Measurements from ENCODE around the gene STXBP3. TPM values are rescaled to one million over a fixed set of nuclear protein-coding genes. Genes with fewer than 3 reads are reported as not detected.
"Not testable (repeated sequence)": the region's sequence is repeated elsewhere in the genome, so short reads cannot be mapped to it uniquely, and the experiment has no call there.

Gene STXBP3
- total RNA-seq, 1 experiment from 2014 or later, result 30.9 TPM

- no peak for DNase-seq (ENCODE audit: low spot score)
These were observed 17.0 kb upstream of the STXBP3 start for GRCh38 chr1:108729481-108729880.

- no peak for DNase-seq (ENCODE audit: low spot score)
These were observed 14.1 kb upstream of the STXBP3 start for GRCh38 chr1:108732398-108732797.

- no peak for DNase-seq (ENCODE audit: low spot score)
These were observed 12.2 kb upstream of the STXBP3 start for GRCh38 chr1:108734171-108734865.

- DNase-seq (ENCODE audit: low spot score), result no peak
These were observed 4.2 kb upstream of the STXBP3 start for GRCh38 chr1:108742253-108742652.

GRCh38 chr1:108745980-108746381 lies 493 bp upstream of the STXBP3 start:
- DNase-seq (ENCODE audit: low spot score), result no peak

GRCh38 chr1:108747171-108747850 lies 837 bp downstream of the STXBP3 start:
- DNase-seq (ENCODE audit: low spot score), result peak; percentile 80

GRCh38 chr1:108747898-108748297 lies 1.4 kb downstream of the STXBP3 start:
- DNase-seq (ENCODE audit: low spot score), result no peak

GRCh38 chr1:108749081-108749480 lies 2.6 kb downstream of the STXBP3 start:
- no peak for DNase-seq (ENCODE audit: low spot score)

- no peak for DNase-seq (ENCODE audit: low spot score)
These were observed 4.2 kb downstream of the STXBP3 start for GRCh38 chr1:108750476-108751181.

GRCh38 chr1:108753363-108753762 lies 6.9 kb downstream of the STXBP3 start:
- no peak for DNase-seq (ENCODE audit: low spot score)

GRCh38 chr1:108758796-108759195 lies 12.3 kb downstream of the STXBP3 start:
- no peak for DNase-seq (ENCODE audit: low spot score)

GRCh38 chr1:108767115-108767514 lies 20.6 kb downstream of the STXBP3 start:
- DNase-seq (ENCODE audit: low spot score), result no peak

GRCh38 chr1:108767708-108768107 lies 21.2 kb downstream of the STXBP3 start:
- DNase-seq (ENCODE audit: low spot score), result no peak

GRCh38 chr1:108777839-108778238 lies 31.4 kb downstream of the STXBP3 start:
- no peak for DNase-seq (ENCODE audit: low spot score)

- no peak for DNase-seq (ENCODE audit: low spot score)
These were observed 33.0 kb downstream of the STXBP3 start for GRCh38 chr1:108779455-108779854.

GRCh38 chr1:108780937-108781574 lies 34.6 kb downstream of the STXBP3 start:
- DNase-seq (ENCODE audit: low spot score), result no peak

- DNase-seq (ENCODE audit: low spot score), result not testable (repeated sequence)
These were observed 35.1 kb downstream of the STXBP3 start for GRCh38 chr1:108781575-108781944.

GRCh38 chr1:108785264-108785663 lies 38.8 kb downstream of the STXBP3 start:
- no peak for DNase-seq (ENCODE audit: low spot score)

- no peak for DNase-seq (ENCODE audit: low spot score)
These were observed 39.4 kb downstream of the STXBP3 start for GRCh38 chr1:108785880-108786279.

- no peak for DNase-seq (ENCODE audit: low spot score)
These were observed 45.3 kb downstream of the STXBP3 start for GRCh38 chr1:108791790-108792189.

GRCh38 chr1:108792420-108792819 lies 45.9 kb downstream of the STXBP3 start:
- no peak for DNase-seq (ENCODE audit: low spot score)

GRCh38 chr1:108799001-108799400 lies 52.5 kb downstream of the STXBP3 start:
- no peak for DNase-seq (ENCODE audit: low spot score)
